Stomach smooth muscle (tissue), 2 donors: ENCODE data around the gene VARS1.

Experiments
- H3K27ac ChIP-seq: one replicate; pipeline ENCODE4 v1.7.0; 2013; ENCODE audit warnings: mild to moderate bottlenecking, low read length, inconsistent platforms
- H3K27me3 ChIP-seq, 2 donors: one replicate each; pipeline ENCODE4 v1.7.0; 2013; ENCODE audit warnings: low read length in 2 of 2; ENCODE audit not compliant: insufficient read depth in 2 of 2, control insufficient read depth in 1 of 2
- H3K36me3 ChIP-seq, 2 donors: one replicate each; pipeline ENCODE4 v1.7.0; 2013; ENCODE audit warnings: low read length in 2 of 2; ENCODE audit not compliant: control insufficient read depth in 2 of 2, insufficient read depth in 2 of 2
- H3K4me1 ChIP-seq: one replicate; pipeline ENCODE4 v1.7.0; 2013; ENCODE audit warnings: low read length; ENCODE audit not compliant: control insufficient read depth, insufficient read depth
- H3K4me3 ChIP-seq, 2 donors: one replicate each; pipeline ENCODE4 v1.7.0; 2013; ENCODE audit warnings: low read length in 2 of 2
- H3K9ac ChIP-seq, 2 donors: one replicate each; pipeline ENCODE4 v1.7.0; 2013; ENCODE audit warnings: low read length in 2 of 2, mild to moderate bottlenecking in 1 of 2
- H3K9me3 ChIP-seq, 2 donors: one replicate each; pipeline ENCODE4 v1.7.0; 2013; ENCODE audit warnings: low read length in 2 of 2; ENCODE audit not compliant: control insufficient read depth in 2 of 2
- donor health status: healthy.
- donor health status: Pancreatic carcinoma.

The VARS1 gene

GRCh38 chr6:31767096-31767645 lies 28.4 kb downstream of the VARS1 start:
- H3K4me3 ChIP-seq, result no peak overlapping the region
- peaks cover 6% of the 10 kb centered on the region for H3K4me1 ChIP-seq
- H3K27me3 ChIP-seq, result peaks cover 3 to 9% of the 10 kb centered on the region in 2 donors
- H3K27ac ChIP-seq, result no peak overlapping the region
- no peak overlapping the region for H3K9ac ChIP-seq
- no peaks in the 10 kb centered on the region for H3K36me3 ChIP-seq
- H3K9me3 ChIP-seq, result no peaks in the 10 kb centered on the region

- peaks cover 6% of the 10 kb centered on the region for H3K4me1 ChIP-seq
- H3K9ac ChIP-seq, result no peak overlapping the region
- H3K36me3 ChIP-seq, result no peaks in the 10 kb centered on the region
- no peak overlapping the region for H3K27ac ChIP-seq
- H3K27me3 ChIP-seq, result peaks cover 3 to 9% of the 10 kb centered on the region in 2 donors
- peak overlapping the region in 1 of 2 donors; percentile 54 for H3K4me3 ChIP-seq
- no peaks in the 10 kb centered on the region for H3K9me3 ChIP-seq
Observed at GRCh38 chr6:31765910-31766794, 29.4 kb downstream of the VARS1 start.

- Histone ChIP-seq H3K9ac (no peak overlapping the region), H3K36me3 (no peaks in the 10 kb centered on the region), H3K9me3 (no peaks in the 10 kb centered on the region), H3K4me1 (peaks cover 6% of the 10 kb centered on the region), H3K27me3 (peaks cover 3 to 9% of the 10 kb centered on the region in 2 donors), H3K4me3 (no peak overlapping the region), H3K27ac (no peak overlapping the region)
Observed at GRCh38 chr6:31765559-31765909, 30.0 kb downstream of the VARS1 start.

- Histone ChIP-seq H3K9me3 (no peaks in the 10 kb centered on the region), H3K9ac (no peak overlapping the region), H3K36me3 (no peaks in the 10 kb centered on the region), H3K27me3 (peaks cover 3 to 9% of the 10 kb centered on the region in 2 donors), H3K27ac (no peak overlapping the region), H3K4me3 (no peak overlapping the region), H3K4me1 (peaks cover 6% of the 10 kb centered on the region)
Observed at GRCh38 chr6:31764198-31764597, 31.4 kb downstream of the VARS1 start.

- Histone ChIP-seq H3K4me3 (no peak overlapping the region), H3K9me3 (no peaks in the 10 kb centered on the region), H3K27me3 (peaks cover 3 to 9% of the 10 kb centered on the region in 2 donors), H3K27ac (no peak overlapping the region), H3K9ac (no peak overlapping the region), H3K4me1 (peaks cover 6% of the 10 kb centered on the region), H3K36me3 (peaks cover 0 to 2% of the 10 kb centered on the region in 2 donors)
Observed at GRCh38 chr6:31763619-31763940, 32.0 kb downstream of the VARS1 start.

- no peak overlapping the region for H3K4me3 ChIP-seq
- H3K27ac ChIP-seq, result no peak overlapping the region
- peaks cover 3 to 9% of the 10 kb centered on the region in 2 donors for H3K27me3 ChIP-seq
- peaks cover 6% of the 10 kb centered on the region for H3K4me1 ChIP-seq
- no peak overlapping the region for H3K9ac ChIP-seq
- H3K9me3 ChIP-seq, result no peaks in the 10 kb centered on the region
- H3K36me3 ChIP-seq, result peaks cover 0 to 4% of the 10 kb centered on the region in 2 donors
Observed at GRCh38 chr6:31762878-31763618, 32.5 kb downstream of the VARS1 start.

- Histone ChIP-seq H3K27ac (no peak within 1 kb of the TSS), H3K9ac (no peak within 1 kb of the TSS), H3K36me3 (peaks cover 0 to 4% of the 10 kb centered on the region in 2 donors), H3K4me3 (no peak within 1 kb of the TSS), H3K4me1 (peaks cover 6% of the 10 kb centered on the region), H3K9me3 (no peaks in the 10 kb centered on the region), H3K27me3 (peaks cover 3 to 9% of the 10 kb centered on the region in 2 donors)
Observed at GRCh38 chr6:31762356-31762755, 33.2 kb downstream of the VARS1 start, which contains the start of gene SAPCD1. Gene SAPCD1, plus strand, starts transcription at chr6:31762656. Its CDS starts 399 bp downstream, at chr6:31763055.

GRCh38 chr6:31761343-31761742 lies 34.2 kb downstream of the VARS1 start:
- no peak overlapping the region for H3K4me3 ChIP-seq

GRCh38 chr6:31760790-31761189 lies 34.8 kb downstream of the VARS1 start:
- no peaks in the 10 kb centered on the region for H3K4me1 ChIP-seq
- no peak overlapping the region for H3K4me3 ChIP-seq
- no peaks in the 10 kb centered on the region for H3K9me3 ChIP-seq
- peaks cover 0 to 4% of the 10 kb centered on the region in 2 donors for H3K36me3 ChIP-seq
- H3K9ac ChIP-seq, result no peak overlapping the region
- peaks cover 0 to under 1% of the 10 kb centered on the region in 2 donors for H3K27me3 ChIP-seq
- no peak overlapping the region for H3K27ac ChIP-seq

More at GRCh38 chr6:31761343-31761742, 34.2 kb downstream of the VARS1 start:
- H3K4me1 ChIP-seq, result peaks cover 4% of the 10 kb centered on the region
- no peaks in the 10 kb centered on the region for H3K9me3 ChIP-seq
- H3K27me3 ChIP-seq, result peaks cover 0 to 5% of the 10 kb centered on the region in 2 donors
- H3K27ac ChIP-seq, result no peak overlapping the region
- no peak overlapping the region for H3K9ac ChIP-seq
- peaks cover 0 to 4% of the 10 kb centered on the region in 2 donors for H3K36me3 ChIP-seq

GRCh38 chr6:31758281-31758680 lies 37.3 kb downstream of the VARS1 start:
- Histone ChIP-seq H3K9me3 (no peaks in the 10 kb centered on the region), H3K27me3 (no peaks in the 10 kb centered on the region), H3K36me3 (peaks cover 0 to 4% of the 10 kb centered on the region in 2 donors), H3K9ac (no peak overlapping the region), H3K4me3 (no peak overlapping the region), H3K27ac (no peak overlapping the region), H3K4me1 (no peaks in the 10 kb centered on the region)
